ENCODE data around the gene PAK4. TPM values are rescaled to one million over a fixed set of nuclear protein-coding genes. Genes with fewer than 3 reads are reported as not detected.

PAK4 gene
- 6.6 and 11.9 TPM in 2 replicates for total RNA-seq

GRCh38 chr19:39125554-39126311, at the start of gene PAK4:
TSS of gene PAK4 (plus strand) at chr19:39125786. CDS start at chr19:39169554, 43,768 bp downstream.

DNA sequence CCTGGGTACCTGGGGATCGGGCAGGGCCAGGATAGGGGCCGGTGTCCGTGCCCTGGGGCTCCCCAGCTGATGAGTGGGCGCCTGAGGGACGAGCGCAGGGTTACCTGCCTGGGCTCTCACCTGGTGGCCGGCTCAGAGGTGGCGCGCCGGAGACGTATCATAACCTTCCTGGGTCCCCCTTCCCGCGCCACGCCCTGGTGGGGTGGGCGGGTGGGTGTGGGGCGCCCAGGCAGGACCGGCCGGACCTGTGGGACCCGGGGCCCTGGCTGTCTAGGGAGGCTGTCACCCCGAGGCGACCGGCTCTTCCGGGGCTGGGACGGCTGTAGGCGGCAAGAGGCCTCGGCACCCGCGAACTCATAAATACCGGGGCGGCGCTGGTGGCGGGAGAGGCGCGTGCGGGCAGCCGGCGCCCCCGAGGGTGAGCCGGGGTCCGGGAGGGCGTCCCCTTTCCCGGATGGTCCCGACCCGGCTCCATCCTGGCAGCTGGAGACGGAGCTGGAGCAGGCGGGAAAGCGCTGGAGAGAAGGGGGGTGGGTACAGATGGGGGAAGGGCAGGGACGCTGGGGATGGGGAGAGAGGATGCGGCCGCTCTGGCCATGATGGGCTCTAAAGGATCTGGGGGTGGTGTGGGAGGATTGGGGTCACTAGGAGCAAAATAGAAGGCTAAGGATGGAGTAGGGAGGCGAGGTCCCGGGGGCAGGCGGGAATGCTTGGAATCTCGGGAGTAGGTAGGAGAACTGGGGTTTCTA, 41.4 kb upstream of the PAK4 start, which contains the start of gene ACP7:
Gene ACP7, plus strand, starts transcription at position 386 of the 749 bp plus-strand sequence. CDS start 902 bp downstream, outside the sequence.

GRCh38 chr19:39196860-39197562, 71.4 kb downstream of the PAK4 start, which contains the start of gene NCCRP1:
TSS of gene NCCRP1 (plus strand) at chr19:39196964. CDS start at chr19:39196983, 19 bp downstream.

GRCh38 chr19:39203372-39204341, 78.1 kb downstream of the PAK4 start, which contains the start of gene SYCN:
TSS of gene SYCN (minus strand) at chr19:39204263. CDS start at chr19:39204254, 9 bp downstream.

Other genes with a start within 250 kb of the PAK4 start
- gene RINL, start 247.5 kb upstream of the PAK4 start, total RNA-seq: 2.2 and 4.3 TPM in 2 replicates
- gene SIRT2, start 226.2 kb upstream of the PAK4 start, total RNA-seq: 42.2 and 45.9 TPM in 2 replicates
- gene NFKBIB, start 225.8 kb upstream of the PAK4 start, total RNA-seq: 6.6 and 8.8 TPM in 2 replicates
- gene CCER2, start 213.6 kb upstream of the PAK4 start, total RNA-seq: not detected in 2 replicates
- gene SARS2, start 195.0 kb upstream of the PAK4 start, total RNA-seq: 21.3 and 32.6 TPM in 2 replicates
- gene MRPS12, start 194.8 kb upstream of the PAK4 start, total RNA-seq: 43.6 and 49.2 TPM in 2 replicates
- 24.3 and 30.7 TPM in 2 replicates for gene FBXO17, start 150.0 kb upstream of the PAK4 start, total RNA-seq
- 1.8 and 2.2 TPM in 2 replicates for gene FBXO27, start 93.2 kb upstream of the PAK4 start, total RNA-seq
- gene ACP7, start 41.4 kb upstream of the PAK4 start, total RNA-seq: under 0.01 and 0.98 TPM in 2 replicates
- gene NCCRP1, start 71.2 kb downstream of the PAK4 start, total RNA-seq: not detected in 2 replicates
- gene SYCN, start 78.5 kb downstream of the PAK4 start, total RNA-seq: not detected in 2 replicates
- gene IFNL3, start 119.2 kb downstream of the PAK4 start, total RNA-seq: not detected in 2 replicates
- not detected in 2 replicates for gene IFNL4, start 123.1 kb downstream of the PAK4 start, total RNA-seq
- gene IFNL2, start 142.6 kb downstream of the PAK4 start, total RNA-seq: not detected in 2 replicates
- gene IFNL1, start 170.6 kb downstream of the PAK4 start, total RNA-seq: not detected in 2 replicates
- under 0.01 and 0.20 TPM in 2 replicates for gene LRFN1, start 195.1 kb downstream of the PAK4 start, total RNA-seq
- 0.39 TPM in 1 of 2 replicates, not detected in the other for gene GMFG, start 210.3 kb downstream of the PAK4 start, total RNA-seq
- 85.2 and 94.0 TPM in 2 replicates for gene SAMD4B, start 216.6 kb downstream of the PAK4 start, total RNA-seq